Measurements from ENCODE around the gene PLXNB2.
A peak's percentile ranks its signal among the peaks of the same experiment; 100 is the strongest.

Gene PLXNB2

DNA sequence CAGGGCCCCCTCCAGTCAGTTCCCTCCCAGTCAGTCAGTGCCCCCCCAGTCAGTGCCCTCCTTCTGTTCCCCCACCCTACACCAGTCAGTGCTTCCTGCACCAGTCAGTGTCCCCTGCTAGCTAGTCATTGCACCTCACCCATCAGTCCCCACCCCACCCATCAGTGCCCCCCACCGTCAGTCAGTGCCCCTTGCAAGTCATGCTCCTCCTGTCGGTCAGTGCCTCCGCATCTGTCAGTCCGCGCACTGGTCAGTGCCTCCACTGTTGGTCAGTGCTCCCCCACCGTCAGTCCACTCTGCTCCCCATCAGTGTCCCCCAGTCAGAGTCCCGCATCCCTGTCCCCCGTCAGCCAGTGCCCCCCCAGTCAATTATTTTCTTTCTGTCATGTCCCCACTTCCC lies 39.0 kb upstream of the PLXNB2 start:
- no peak overlapping the region for H3K4me3 ChIP-seq (ENCODE audit: low read depth, low read length)
- no peak for TF ChIP-seq CTCF (IDR thresholded peaks at IDR 0.05; ENCODE audit: low read depth, low read length)
- in situ Hi-C loops (cut with HindIII; ENCODE audit: low sequenced_read_pairs), result no loop called here
- DNase-seq (ENCODE audit: low read depth, low spot score), result no peak

DNA sequence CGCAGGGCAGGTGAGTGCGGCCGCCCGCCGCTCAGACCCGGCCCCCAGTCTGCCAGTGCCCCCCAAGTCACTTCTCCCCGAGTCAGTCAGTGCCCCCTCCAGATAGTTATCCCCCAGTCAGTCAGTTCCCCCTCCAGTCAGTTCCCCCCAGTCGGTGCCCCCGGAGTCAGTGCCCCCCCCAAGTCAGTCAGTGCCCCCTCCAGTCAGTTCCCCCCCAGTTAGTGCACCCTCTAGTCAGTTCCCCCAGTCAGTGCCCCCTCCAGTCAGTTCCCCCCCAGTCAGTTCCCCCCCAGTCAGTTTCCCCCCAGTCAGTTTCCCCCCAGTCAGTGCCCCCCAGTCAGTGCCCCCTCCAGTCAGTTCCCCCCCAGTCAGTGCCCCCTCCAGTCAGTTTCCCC lies 36.1 kb upstream of the PLXNB2 start:
- in situ Hi-C loops (cut with HindIII; ENCODE audit: low sequenced_read_pairs), result no loop called here
- no peak for DNase-seq (ENCODE audit: low read depth, low spot score)
- peak overlapping the region; percentile 59 for H3K4me3 ChIP-seq (ENCODE audit: low read depth, low read length)
- TF ChIP-seq CTCF (IDR thresholded peaks at IDR 0.05; ENCODE audit: low read depth, low read length), result no peak

GRCh38 chr22:50342651-50343540 lies 35.5 kb upstream of the PLXNB2 start, which contains the start of gene PPP6R2:
PPP6R2 (plus strand) TSS chr22:50343327; CDS start chr22:50393909, 50,582 bp downstream.
- H3K4me3 ChIP-seq (ENCODE audit: low read depth, low read length), result peak within 1 kb of the TSS; percentile 59
- peak; percentile 56 for DNase-seq (ENCODE audit: low read depth, low spot score)
- in situ Hi-C loops (cut with HindIII; ENCODE audit: low sequenced_read_pairs), result no loop called here
- no peak for TF ChIP-seq CTCF (IDR thresholded peaks at IDR 0.05; ENCODE audit: low read depth, low read length)

DNA sequence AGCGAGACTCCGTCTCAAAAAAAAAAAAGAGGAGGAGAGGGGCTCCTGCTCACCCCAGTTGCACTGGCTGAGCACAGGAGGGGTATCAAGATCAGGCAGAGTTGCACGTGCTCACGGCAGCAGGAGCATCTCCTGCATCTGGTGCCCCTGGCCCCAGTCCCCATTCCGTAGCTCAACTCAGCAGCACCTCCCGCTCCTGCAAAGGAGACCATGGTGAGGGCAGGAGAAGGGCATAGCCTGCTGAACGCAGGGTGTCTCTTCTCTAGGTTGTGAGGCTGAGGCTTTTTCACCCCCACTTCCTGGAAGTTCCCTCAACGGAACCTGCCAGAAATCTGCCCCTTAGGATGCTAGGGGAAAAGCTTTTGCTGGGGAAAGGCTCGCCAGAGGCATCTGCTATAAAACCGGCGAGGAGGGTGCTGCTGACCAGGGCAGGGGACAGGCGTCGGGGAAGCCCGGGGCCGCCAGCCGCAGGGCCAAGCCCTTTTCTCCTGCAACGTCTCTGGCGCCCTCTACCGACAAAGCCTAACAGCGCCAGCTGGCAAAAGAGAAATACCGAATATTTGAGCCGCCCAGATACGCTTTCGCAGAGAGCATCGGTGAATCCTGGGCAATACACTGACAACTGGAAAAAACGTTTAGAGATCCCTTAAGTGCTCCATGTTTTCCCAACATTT lies 34.7 kb upstream of the PLXNB2 start:
- DNase-seq (ENCODE audit: low read depth, low spot score), result peak; percentile 82
- TF ChIP-seq CTCF (IDR thresholded peaks at IDR 0.05; ENCODE audit: low read depth, low read length), result peak; percentile 95
- in situ Hi-C loops (cut with HindIII; ENCODE audit: low sequenced_read_pairs), result no loop called here
- H3K4me3 ChIP-seq (ENCODE audit: low read depth, low read length), result peak overlapping the region; percentile 57

GRCh38 chr22:50339945-50340879 lies 32.8 kb upstream of the PLXNB2 start:
- no peak overlapping the region for H3K4me3 ChIP-seq (ENCODE audit: low read depth, low read length)
- in situ Hi-C loops (cut with HindIII; ENCODE audit: low sequenced_read_pairs), result no loop called here
- TF ChIP-seq CTCF (IDR thresholded peaks at IDR 0.05; ENCODE audit: low read depth, low read length), result no peak
- no peak for DNase-seq (ENCODE audit: low read depth, low spot score)

DNA sequence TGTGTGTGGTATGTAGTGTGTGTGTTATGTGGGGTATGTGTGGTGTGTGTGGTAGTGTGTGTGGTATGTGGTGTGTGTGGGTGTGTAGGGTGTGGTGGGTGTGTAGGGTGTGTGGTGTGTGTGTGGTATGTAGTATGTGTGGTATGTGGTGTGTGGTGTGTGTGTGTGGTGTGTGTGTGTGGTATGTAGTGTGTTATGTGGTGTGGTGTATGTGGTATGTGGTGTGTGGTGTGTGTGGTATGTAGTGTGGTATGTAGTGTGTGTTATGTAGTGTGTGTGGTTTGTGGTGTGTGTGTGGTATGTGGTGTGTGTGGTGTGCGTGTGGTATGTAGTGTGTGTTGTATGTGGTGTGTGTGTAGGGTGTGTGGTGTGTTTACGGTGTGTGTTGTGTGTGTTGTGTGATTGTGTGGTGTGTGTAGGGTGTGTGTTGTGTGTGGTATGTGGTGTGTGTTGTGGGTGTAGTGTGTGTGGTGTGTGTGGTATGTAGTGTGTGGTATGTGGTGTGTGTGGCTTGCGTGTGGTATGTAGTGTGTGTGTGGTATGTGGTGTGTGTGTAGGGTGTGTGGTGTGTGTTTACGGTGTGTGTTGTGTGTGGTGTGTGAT lies 31.5 kb upstream of the PLXNB2 start:
- H3K4me3 ChIP-seq (ENCODE audit: low read depth, low read length), result no peak overlapping the region
- DNase-seq (ENCODE audit: low read depth, low spot score), result no peak
- no peak for TF ChIP-seq CTCF (IDR thresholded peaks at IDR 0.05; ENCODE audit: low read depth, low read length)
- in situ Hi-C loops (cut with HindIII; ENCODE audit: low sequenced_read_pairs), result no loop called here
